Activated T-cell treated with anti-CD3 and anti-CD28 coated beads, Interleukin-2, amount 50 U/mL, for 1 hour (primary cell): Measurements from ENCODE around the gene MYLK2.
"Not testable (repeated sequence)": the region's sequence is repeated elsewhere in the genome, so short reads cannot be mapped to it uniquely, and the experiment has no call there.

ENCODE experiments used
- DNase-seq: peaks from one replicate; pipeline ENCODE4 v3.0.0-alpha.2; 2020

Gene MYLK2

DNA sequence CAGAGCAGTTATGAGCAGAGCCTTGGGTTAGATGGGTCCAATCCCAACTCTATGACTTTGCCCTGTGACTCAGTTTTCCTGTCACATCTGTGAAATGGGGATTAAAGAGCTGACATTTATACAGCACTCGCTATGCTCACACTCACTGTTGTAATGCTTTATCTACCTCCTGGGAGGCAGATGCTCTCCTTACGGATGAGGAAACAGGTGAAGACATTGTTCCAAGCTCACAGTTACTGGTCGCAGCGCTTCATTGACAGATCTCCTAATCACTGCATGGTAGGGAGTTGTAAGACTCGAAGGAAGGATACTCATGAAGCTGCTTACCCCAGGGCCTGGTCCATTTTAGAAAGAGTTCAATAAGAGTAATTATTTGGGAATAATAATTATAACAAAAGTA lies 2.9 kb upstream of the MYLK2 start:
- no peak for DNase-seq

DNA sequence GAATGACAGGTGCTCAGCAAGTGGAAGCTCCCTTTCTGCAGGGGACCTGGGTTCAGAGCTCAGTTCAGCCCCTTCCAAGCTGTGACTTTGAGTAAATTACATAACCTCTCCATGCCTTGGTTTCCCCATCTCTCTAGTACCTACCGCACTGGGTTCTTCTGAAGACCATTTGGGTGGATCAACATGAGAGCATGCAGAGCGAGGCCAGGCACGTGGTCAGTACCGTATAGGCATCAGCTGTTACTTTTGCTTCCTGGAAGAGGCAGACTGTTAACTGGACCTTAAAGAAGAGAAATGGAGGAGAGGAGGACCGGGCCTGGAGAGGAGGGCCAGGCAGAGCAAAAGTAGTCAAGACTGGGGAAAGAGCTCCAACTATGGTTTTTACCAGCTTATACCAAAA lies 1.7 kb upstream of the MYLK2 start:
- DNase-seq: no peak

DNA sequence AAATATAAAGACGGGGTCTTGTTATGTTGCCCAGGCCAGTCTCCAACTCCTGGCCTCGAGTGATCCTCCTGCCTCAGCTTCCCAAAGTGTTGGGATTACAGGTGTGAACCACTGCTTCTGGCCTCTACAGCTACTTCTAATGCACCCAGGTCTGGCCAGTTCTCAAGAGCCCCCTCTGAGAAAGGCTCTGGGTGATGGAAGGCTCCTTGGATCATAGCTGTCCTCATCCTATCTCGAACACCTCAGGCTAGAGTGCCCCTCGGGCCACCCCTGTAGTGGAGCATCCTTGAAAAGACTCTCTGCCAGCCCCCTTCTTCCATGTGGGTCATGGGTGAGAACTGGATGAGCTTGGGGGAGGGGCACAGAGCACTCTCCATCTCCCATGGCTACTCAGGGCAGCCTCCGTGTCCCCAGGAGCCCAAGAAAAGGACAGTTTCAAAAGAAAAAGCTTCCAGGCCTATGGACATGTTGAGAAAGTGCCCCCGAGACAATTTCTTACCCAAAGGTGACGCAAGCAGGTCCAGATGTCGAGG lies 714 bp upstream of the MYLK2 start:
- DNase-seq: no peak

DNA sequence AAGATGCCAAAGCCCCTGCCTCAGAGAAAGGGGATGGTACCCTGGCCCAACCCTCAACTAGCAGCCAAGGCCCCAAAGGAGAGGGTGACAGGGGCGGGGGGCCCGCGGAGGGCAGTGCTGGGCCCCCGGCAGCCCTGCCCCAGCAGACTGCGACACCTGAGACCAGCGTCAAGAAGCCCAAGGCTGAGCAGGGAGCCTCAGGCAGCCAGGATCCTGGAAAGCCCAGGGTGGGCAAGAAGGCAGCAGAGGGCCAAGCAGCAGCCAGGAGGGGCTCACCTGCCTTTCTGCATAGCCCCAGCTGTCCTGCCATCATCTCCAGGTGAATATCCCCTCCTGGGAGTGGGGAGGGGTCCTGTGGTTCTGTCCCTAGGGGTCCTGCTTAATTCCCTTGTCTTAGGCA lies 1.1 kb downstream of the MYLK2 start:
- no peak for DNase-seq

DNA sequence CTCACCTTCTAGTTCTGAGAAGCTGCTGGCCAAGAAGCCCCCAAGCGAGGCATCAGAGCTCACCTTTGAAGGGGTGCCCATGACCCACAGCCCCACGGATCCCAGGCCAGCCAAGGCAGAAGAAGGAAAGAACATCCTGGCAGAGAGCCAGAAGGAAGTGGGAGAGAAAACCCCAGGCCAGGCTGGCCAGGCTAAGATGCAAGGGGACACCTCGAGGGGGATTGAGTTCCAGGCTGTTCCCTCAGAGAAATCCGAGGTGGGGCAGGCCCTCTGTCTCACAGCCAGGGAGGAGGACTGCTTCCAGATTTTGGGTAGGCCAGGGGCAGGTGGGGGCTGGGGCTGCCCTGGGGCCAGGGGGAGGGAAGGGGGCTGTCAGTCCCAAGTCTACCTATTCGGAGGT lies 2.3 kb downstream of the MYLK2 start:
- no peak for DNase-seq

DNA sequence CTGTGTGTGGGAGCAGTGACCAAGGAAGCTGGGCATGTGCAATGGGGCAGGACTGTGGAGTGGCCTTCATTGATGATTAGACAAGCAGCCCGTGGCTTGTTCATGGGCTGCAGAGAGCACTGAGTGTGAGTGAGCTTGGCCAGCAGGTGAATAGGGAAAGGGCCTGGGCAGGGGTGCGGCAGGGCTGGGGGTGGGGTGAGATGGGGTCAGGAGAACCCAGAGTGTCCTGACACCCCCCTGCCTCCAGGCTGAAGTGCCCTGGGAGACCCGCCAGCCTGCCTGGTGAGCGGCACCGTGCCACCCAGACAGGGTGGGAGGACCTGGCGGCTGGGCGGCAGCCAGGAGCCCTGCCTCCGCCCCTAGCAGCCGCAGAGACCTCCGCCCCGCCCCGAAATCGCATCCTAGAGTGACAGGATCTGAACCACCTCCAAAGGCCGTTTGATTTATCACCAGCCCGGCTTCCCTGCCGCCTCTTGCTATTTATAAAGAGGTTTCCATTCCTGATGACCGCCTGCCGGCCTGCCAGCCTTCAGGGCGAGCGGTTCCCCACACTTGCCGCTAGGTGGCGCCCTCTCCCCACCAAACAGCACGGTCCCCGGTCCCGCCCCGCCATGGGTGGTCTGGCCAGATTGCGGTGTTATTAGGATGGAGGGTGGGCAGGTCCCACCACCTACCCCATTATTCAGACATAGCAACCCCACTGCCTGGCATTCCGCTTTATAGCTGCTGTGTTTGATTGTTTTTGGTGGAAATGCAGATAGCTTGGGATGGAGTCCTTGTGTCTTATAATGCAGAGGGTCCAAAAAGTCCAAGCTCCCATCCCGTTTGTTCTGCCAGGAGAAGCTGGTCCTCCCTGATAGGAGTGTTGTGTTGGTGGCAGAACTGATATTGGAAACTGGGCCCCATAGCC lies 3.5 kb downstream of the MYLK2 start:
- peak; percentile 81 for DNase-seq

DNA sequence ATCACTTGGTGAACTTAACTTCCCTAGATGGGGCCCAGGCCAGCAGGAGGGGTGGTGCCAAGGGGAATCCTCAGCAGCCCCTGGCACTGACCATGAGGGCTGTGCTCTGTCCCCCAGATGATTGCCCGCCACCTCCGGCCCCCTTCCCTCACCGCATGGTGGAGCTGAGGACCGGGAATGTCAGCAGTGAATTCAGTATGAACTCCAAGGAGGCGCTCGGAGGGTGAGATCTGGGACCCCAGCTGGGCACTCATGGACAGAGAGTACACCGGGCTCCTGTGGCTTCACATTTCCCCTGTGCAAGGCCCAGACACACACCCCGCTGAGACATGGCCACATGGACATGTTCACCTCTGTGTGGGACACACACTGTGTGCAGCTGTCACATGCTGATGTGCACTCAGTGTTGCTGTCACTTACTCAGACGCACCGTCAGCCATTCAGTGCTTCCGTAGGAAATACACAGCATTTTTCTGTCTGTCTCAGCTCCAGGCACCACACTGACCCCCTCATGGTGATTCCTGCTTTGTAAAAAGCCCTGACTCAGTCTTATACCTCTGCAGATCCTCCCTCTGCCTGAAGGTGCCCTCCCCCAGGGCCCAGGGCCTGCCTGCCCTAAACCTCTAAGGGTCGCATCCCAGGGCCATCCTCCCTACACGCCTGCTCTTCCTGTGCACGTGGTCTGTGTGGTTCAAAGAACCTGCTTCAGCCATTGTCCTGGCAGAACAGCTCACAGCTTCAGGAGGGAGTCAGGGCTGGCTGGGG lies 4.4 kb downstream of the MYLK2 start:
- DNase-seq: no peak

DNA sequence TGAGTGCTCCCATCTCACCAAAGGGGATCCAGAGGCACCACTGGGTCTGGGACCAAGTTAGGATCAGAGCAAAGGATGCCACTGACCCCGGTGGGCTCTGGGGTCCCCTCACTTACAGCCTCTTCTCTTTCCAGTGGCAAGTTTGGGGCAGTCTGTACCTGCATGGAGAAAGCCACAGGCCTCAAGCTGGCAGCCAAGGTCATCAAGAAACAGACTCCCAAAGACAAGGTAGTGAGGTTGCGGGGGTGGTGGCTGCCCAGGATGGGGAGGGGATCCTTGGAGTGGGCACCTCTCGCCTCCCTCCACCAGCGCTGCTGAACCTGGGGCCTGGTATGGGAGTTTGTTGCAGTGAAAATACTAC lies 4.9 kb downstream of the MYLK2 start:
- DNase-seq: no peak

DNA sequence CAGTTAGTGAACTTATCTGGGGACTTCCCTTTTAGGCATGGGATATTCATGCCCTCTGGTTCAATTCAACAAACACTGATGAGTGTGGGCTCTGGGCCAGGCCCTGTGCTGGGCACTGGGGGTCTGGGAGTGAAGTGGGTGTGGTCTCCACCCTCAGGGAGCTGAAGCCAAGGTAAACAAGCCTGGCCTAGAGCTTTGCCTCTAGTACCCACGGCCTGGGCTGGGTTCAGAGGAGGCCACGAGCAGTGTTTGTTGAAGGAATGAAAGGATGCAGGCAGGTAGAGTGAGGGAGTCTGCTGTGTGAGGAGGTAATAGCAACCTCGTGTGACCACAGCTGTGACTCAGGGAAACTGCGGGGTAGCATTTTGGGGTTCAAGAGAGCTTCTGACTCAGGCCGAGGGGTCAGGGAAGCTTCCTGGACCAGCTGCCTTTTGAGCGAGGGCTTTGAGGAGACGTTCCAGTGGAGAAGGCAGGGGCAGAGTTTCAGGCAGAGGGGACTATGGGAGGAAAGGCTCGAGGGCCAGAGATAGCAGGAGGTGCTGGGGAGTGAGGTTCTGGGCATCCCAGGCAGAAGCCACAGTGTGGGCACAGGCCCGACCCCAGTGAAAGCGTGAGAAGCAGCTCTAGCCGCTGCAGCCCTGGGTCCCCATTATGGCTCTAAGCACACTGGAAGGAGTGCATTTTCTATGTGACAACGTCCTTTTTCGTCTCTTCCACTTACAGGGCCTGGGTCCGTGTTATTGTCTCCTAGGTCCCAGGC lies 5.6 kb downstream of the MYLK2 start:
- no peak for DNase-seq

DNA sequence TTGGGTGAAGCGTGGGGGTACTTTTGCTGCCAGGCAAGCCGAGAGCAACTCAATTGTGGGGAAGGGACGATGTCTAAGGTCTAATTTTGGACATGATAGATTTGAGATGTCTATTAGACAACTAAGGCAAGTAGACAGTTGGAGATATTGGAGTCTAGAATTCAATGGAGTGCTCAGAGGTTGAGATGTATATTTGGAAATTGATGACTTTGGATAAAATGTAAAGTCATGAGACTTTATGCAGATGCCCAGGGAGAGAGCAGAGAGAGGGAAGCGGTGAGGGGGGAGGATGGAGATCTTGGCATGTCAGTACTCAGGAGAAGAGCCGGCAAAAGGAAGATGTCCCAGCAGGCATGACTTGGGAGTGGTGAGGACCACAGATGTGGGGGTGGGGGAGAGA lies 6.9 kb downstream of the MYLK2 start:
- no peak for DNase-seq

DNA sequence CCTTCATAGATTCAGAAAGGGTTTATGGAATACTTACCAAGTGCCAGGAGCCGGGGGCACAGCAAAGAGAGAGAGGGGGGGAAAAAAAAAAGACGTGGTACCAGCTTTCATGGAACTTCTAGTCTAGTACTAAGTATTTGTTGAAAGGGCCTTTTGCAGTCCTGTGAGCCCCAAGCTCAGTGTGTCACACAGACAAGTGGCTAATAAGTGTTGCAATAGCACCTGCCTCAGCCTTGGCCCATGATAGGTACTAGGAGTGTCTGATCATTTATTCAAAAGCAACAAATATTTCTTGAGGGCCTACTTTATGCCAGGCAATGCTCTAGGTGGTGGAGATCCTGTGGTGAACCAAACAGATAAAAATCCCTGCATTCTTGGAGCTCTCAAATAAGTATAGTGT lies 7.9 kb downstream of the MYLK2 start:
- DNase-seq: no peak

DNA sequence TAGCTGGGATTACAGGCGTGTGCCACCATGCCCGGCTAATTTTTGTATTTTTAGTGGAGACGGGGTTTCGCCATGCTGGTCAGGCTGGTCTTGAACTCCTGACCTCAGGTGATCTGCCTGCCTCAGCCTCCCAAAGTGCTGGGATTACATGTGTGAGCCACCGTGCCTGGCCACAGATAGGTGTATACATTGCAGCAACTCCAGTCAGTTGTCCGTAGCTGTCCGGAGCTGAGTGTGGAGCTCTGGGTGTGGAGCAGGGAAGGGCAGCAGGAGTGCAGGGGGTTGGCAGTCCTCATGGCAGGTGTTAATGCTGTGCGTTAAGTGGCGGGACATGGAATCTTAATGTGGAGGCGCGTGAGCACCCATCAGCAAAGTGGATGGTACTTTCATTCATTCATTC lies 8.9 kb downstream of the MYLK2 start:
- DNase-seq: not testable (repeated sequence)

DNA sequence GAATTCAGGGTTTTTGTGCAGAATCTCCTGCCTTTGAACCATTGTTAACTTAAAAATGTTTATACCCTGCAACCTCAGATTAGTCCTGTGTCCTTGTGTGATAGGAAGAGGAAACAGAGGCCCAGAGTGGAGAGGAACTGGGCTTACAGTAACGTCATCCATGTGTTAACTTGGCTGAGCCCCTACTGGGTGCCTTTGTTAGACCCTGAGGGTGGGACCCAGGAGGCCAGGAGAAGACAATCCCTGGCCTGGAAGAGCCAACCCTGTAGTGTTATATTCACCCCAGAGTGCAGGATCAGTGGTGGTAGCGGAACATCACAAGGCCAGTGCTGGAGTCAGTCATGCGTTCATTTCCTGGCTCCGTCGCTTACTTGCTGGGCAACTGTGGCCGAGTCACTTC lies 10.6 kb downstream of the MYLK2 start:
- no peak for DNase-seq

DNA sequence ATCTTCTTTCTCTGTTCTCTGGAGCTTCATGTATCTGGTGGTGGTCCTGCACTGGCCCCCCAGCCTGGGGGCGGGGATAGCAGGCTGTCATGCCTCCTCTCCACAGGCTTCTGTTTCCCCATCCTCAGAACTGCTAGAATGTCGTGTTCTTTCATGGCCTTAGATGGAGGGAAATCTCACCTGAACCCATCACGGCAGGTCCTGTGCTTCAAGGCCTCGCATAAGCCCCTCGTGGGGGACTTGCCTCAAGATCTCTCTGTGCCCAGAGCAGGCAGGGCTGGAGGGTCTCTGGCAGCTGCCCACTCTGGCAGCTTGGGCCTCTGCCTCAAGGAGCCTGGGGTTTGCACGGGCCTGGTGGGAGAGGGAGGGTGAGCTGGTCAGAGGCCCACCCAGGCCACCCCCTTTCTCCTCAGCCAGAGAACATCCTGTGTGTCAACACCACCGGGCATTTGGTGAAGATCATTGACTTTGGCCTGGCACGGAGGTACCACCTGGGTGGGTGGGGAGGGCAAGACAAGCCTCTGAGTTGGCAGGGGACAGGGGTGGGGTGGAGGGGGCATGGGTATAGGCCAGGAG lies 11.3 kb downstream of the MYLK2 start:
- DNase-seq: no peak

DNA sequence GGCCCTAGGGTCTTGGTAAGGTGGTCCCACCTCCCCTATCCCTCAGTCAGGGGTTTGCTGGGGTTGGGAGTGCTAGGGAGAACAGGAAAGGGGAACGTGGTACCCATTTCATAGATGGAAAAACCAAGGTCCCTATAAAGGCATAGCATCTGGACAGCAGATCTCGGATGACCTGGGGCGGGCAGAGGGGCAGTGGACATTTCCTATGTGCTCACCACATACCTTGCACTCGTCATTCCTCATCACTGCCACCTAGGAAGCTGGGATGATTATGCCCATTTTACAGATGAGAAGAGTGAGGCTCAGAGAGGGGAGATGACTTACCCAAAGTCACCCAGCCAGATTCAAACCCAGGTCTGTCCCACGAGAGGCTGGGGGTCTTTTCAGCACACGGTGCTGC lies 12.1 kb downstream of the MYLK2 start:
- DNase-seq: no peak

DNA sequence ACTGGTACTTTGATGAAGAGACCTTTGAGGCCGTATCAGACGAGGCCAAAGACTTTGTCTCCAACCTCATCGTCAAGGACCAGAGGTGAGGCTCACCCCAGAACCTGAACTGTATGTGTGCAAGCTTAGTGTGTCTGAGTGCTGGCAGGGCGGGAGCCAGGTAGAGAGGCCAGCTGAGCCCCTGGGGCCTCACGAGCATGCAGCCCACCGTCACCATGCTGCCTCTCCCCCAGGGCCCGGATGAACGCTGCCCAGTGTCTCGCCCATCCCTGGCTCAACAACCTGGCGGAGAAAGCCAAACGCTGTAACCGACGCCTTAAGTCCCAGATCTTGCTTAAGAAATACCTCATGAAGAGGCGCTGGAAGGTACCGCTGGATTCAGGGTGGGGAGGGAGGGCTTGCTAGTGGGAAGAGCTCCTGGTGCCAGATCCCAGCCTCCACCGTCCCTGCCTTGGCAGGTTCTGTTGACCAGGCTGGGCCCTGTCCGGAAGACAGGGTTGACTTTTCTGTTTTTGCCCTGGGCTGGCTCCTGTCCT lies 12.7 kb downstream of the MYLK2 start:
- no peak for DNase-seq

DNA sequence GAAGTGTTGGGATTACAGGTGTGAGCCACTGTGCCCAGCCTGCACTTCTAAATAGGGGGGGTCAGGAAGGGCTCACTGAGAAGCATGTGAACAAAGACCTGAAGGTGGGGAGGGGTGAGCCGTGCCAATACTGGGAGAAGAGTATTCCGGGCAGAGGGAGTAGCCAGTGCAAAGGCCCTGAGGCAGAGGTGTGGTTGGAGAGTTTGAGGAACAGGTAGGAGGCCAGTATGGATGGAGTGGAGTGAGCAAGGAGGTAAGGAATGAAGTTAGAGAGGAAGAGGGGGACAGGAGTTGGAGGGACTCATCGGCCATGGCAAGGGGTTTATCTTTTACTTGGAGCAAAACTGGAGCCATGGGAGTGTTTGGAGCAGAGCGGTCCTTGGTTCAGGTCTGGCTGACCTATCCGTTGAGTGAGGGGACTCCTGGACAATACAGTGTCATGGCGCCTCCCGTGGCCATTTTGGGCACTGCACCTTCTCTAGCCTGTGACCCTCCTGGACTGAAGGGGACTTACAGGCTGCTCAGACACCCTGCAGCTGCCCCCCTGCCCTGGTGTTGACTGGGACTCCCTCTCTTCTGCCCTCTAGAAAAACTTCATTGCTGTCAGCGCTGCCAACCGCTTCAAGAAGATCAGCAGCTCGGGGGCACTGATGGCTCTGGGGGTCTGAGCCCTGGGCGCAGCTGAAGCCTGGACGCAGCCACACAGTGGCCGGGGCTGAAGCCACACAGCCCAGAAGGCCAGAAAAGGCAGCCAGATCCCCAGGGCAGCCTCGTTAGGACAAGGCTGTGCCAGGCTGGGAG lies 14.2 kb downstream of the MYLK2 start:
- DNase-seq: peak; percentile 67

DNA sequence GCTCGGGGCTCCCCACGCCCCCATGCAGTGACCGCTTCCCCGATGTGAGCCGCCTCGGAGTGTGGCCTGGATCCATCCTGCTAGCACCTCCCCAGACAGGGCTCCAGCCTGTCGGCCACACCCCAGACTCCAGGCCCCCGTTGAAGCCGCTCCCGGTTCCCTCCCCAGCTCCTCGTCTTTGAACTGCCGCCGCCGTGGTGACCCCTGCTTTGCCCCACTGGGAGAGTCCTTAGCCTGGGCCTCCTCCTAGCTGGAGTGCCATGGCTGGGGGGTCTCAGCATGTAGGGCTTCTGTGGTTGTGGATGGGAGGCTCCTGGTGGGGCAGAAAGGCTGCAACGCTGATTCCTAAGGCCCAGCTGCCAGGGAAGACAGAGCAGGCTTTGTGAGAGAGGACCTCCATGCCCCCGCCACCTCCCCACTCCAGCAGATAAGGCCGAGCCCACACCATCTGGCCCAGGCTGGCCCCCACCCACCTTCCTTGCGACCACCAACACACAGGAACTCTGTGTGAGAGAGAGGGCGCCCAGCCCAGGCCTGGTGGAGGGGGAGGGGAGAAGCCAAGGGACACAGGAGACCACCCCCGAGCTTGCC lies 14.9 kb downstream of the MYLK2 start:
- no peak for DNase-seq

DNA sequence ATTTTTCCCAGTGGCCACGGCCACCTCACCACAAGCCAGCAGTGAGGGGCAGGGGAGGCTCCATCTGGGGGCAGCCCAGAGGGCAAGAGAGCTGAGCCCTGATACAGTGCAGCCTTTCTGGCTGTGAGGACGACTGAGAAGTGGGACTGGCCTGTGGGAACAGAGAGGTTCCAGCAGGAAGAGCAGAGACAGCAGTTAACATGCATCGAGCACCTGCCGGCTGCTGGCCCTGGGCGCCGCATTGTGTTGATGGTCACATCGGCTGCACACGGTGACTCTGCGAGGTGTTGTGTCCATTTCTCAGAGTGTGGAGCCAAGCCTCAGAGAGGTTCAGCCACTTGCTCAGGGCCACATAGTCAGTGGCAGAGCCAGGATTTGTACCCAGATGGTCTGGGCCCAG lies 16.4 kb downstream of the MYLK2 start:
- DNase-seq: no peak

DNA sequence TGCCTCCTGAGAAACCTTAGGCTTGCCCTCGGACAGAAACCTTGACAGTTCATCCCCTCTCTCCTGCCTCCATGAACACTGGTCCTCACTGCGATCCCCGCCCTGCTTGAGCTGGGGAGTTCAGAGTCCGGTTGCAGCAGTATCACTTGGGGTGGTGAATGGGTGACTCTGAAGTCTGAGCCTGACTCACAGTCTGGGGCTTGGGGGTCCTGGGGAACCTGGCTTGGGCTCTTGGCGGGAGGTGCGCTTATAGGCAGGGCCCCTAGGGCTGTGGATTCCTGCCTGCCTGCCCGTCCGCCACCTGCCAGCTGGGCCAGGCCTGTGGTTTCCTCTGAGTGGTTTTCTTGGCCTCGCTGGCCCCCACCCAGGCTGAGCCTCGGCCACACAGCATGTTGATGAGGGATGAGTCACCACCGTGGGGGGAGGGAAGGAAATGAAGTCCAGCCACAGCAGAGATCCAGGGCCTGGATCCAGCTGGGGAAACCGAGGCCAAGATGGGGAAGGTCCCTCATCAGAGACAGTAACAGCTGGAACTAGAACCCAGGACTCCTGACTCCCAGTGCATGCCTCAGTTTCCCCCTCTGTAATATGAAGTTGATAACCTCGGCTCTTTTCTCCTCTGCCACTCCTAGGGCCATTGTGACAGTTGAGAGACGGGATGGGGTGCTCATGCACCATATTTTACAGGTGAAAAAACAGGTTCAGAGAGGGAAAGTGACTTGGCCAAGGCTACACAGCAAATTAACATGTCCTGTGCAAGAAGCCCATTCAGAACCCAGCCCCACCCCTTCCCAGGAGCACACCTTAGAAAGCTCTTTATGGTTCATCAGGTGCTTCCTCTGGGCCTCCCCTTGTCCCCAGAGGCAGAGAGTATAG lies 17.1 kb downstream of the MYLK2 start:
- DNase-seq: no peak
